Left forelimb (tissue), 1 donor: ENCODE measurements around the gene TSPAN14.
A peak's percentile ranks its signal among the peaks of the same experiment; 100 is the strongest.
"Not testable (repeated sequence)": the region's sequence is repeated elsewhere in the genome, so short reads cannot be mapped to it uniquely, and the experiment has no call there.

Experiments used
- DNase-seq: peaks from one replicate; pipeline ENCODE4 v3.0.0-alpha.2; 2018; ENCODE audit warnings: low spot score

Gene TSPAN14

GRCh38 chr10:80524190-80524909 lies 70.2 kb downstream of the TSPAN14 start:
- DNase-seq, result no peak

- no peak for DNase-seq
Observed at GRCh38 chr10:80526218-80526617, 72.1 kb downstream of the TSPAN14 start.

GRCh38 chr10:80526742-80527141 lies 72.6 kb downstream of the TSPAN14 start:
- DNase-seq, result no peak

GRCh38 chr10:80528185-80528700 lies 74.1 kb downstream of the TSPAN14 start:
- no peak for DNase-seq

- no peak for DNase-seq
Observed at GRCh38 chr10:80528901-80529300, 74.8 kb downstream of the TSPAN14 start.

- DNase-seq, result no peak
Observed at GRCh38 chr10:80529604-80530003, 75.5 kb downstream of the TSPAN14 start.

- no peak for DNase-seq
Observed at GRCh38 chr10:80530251-80530650, 76.1 kb downstream of the TSPAN14 start.

- DNase-seq, result no peak
Observed at GRCh38 chr10:80530816-80531215, 76.7 kb downstream of the TSPAN14 start.

GRCh38 chr10:80532571-80532970 lies 78.5 kb downstream of the TSPAN14 start:
- no peak for DNase-seq

- DNase-seq, result not testable (repeated sequence)
Observed at GRCh38 chr10:80534059-80534458, 79.9 kb downstream of the TSPAN14 start.

- not testable (repeated sequence) for DNase-seq
Observed at GRCh38 chr10:80534646-80535045, 80.5 kb downstream of the TSPAN14 start.

- peak; percentile 74 for DNase-seq
Observed at GRCh38 chr10:80535671-80536360, 81.7 kb downstream of the TSPAN14 start.

GRCh38 chr10:80536361-80536835 lies 82.3 kb downstream of the TSPAN14 start:
- DNase-seq, result peak; percentile 49

GRCh38 chr10:80537086-80537735 lies 83.1 kb downstream of the TSPAN14 start:
- DNase-seq, result peak; percentile 26

GRCh38 chr10:80537736-80538480 lies 83.8 kb downstream of the TSPAN14 start, which contains the start of gene SH2D4B:
SH2D4B (plus strand) TSS chr10:80537902; CDS start chr10:80538332, 430 bp downstream.
- DNase-seq, result peak; percentile 56

- DNase-seq, result peak; percentile 55
Observed at GRCh38 chr10:80538481-80539185, 84.5 kb downstream of the TSPAN14 start.

GRCh38 chr10:80539421-80540031 lies 85.4 kb downstream of the TSPAN14 start:
- DNase-seq, result peak; percentile 56

- peak; percentile 25 for DNase-seq
Observed at GRCh38 chr10:80540136-80540535, 86.0 kb downstream of the TSPAN14 start.

- peak; percentile 49 for DNase-seq
Observed at GRCh38 chr10:80540618-80540980, 86.5 kb downstream of the TSPAN14 start.

GRCh38 chr10:80540981-80541750 lies 87.1 kb downstream of the TSPAN14 start:
- peak; percentile 45 for DNase-seq
